KOPT-K1 (cell line): ENCODE data around the gene ADGRV1.
"Not testable (repeated sequence)": the region's sequence is repeated elsewhere in the genome, so short reads cannot be mapped to it uniquely, and the experiment has no call there.

Experiments used
- H3K27ac ChIP-seq: fragments of 200-600 bp; sonication (generic); 2 replicates; pipeline ENCODE4 v1.5.1; 2016; ENCODE audit warnings: antibody characterized with exemption, mild to moderate bottlenecking, low read depth, low read length; ENCODE audit not compliant: poor library complexity, severe bottlenecking
- H3K36me3 ChIP-seq: fragments of 200-600 bp; sonication (generic); 2 replicates; pipeline ENCODE4 v1.5.1; 2017; ENCODE audit warnings: antibody characterized with exemption, mild to moderate bottlenecking, low read length, moderate library complexity; ENCODE audit not compliant: insufficient read depth
- H3K9me3 ChIP-seq: fragments of 200-600 bp; sonication (generic); 2 replicates; pipeline ENCODE4 v1.5.1; 2017; ENCODE audit warnings: antibody characterized with exemption, low read length, mild to moderate bottlenecking; ENCODE audit not compliant: insufficient read depth, poor library complexity, severe bottlenecking

The ADGRV1 gene

GRCh38 chr5:90996089-90996488 is 437.5 kb downstream of the ADGRV1 start:
- H3K9me3 ChIP-seq, result no peaks in the 10 kb centered on the region
- no peak overlapping the region for H3K27ac ChIP-seq
- H3K36me3 ChIP-seq, result no peaks in the 10 kb centered on the region

GRCh38 chr5:90997082-90997481 is 438.5 kb downstream of the ADGRV1 start:
- H3K27ac ChIP-seq, result no peak overlapping the region
- H3K9me3 ChIP-seq, result no peaks in the 10 kb centered on the region

GRCh38 chr5:91000743-91001142 is 442.1 kb downstream of the ADGRV1 start:
- no peak overlapping the region for H3K27ac ChIP-seq
- H3K36me3 ChIP-seq, result no peaks in the 10 kb centered on the region
- H3K9me3 ChIP-seq, result no peaks in the 10 kb centered on the region

More at GRCh38 chr5:90997082-90997481, 438.5 kb downstream of the ADGRV1 start:
- no peaks in the 10 kb centered on the region for H3K36me3 ChIP-seq

GRCh38 chr5:91006713-91007112 is 448.1 kb downstream of the ADGRV1 start:
- no peaks in the 10 kb centered on the region for H3K36me3 ChIP-seq
- no peak overlapping the region for H3K27ac ChIP-seq
- H3K9me3 ChIP-seq, result no peaks in the 10 kb centered on the region

- Histone ChIP-seq H3K9me3 (no peaks in the 10 kb centered on the region), H3K36me3 (no peaks in the 10 kb centered on the region), H3K27ac (no peak overlapping the region)
Measured at GRCh38 chr5:91007251-91007650, 448.7 kb downstream of the ADGRV1 start.

GRCh38 chr5:91007780-91008402 is 449.3 kb downstream of the ADGRV1 start:
- no peaks in the 10 kb centered on the region for H3K9me3 ChIP-seq

GRCh38 chr5:91010090-91010489 is 451.5 kb downstream of the ADGRV1 start:
- H3K9me3 ChIP-seq, result no peaks in the 10 kb centered on the region
- H3K27ac ChIP-seq, result no peak overlapping the region
- H3K36me3 ChIP-seq, result no peaks in the 10 kb centered on the region

More at GRCh38 chr5:91007780-91008402, 449.3 kb downstream of the ADGRV1 start:
- no peak overlapping the region for H3K27ac ChIP-seq
- no peaks in the 10 kb centered on the region for H3K36me3 ChIP-seq

GRCh38 chr5:91011029-91011428 is 452.4 kb downstream of the ADGRV1 start:
- Histone ChIP-seq H3K36me3 (no peaks in the 10 kb centered on the region), H3K27ac (no peak overlapping the region)

GRCh38 chr5:91012867-91013266 is 454.3 kb downstream of the ADGRV1 start:
- H3K9me3 ChIP-seq, H3K36me3 ChIP-seq, H3K27ac ChIP-seq: not testable (repeated sequence)

More at GRCh38 chr5:91011029-91011428, 452.4 kb downstream of the ADGRV1 start:
- H3K9me3 ChIP-seq, result no peaks in the 10 kb centered on the region

- no peak overlapping the region for H3K27ac ChIP-seq
- H3K9me3 ChIP-seq, result no peaks in the 10 kb centered on the region
- H3K36me3 ChIP-seq, result no peaks in the 10 kb centered on the region
Measured at GRCh38 chr5:91016322-91016721, 457.7 kb downstream of the ADGRV1 start.

GRCh38 chr5:91016954-91017700 is 458.5 kb downstream of the ADGRV1 start:
- H3K27ac ChIP-seq, result no peak overlapping the region

GRCh38 chr5:91018200-91018599 is 459.6 kb downstream of the ADGRV1 start:
- no peak overlapping the region for H3K27ac ChIP-seq
- no peaks in the 10 kb centered on the region for H3K9me3 ChIP-seq
- H3K36me3 ChIP-seq, result no peaks in the 10 kb centered on the region

More at GRCh38 chr5:91016954-91017700, 458.5 kb downstream of the ADGRV1 start:
- Histone ChIP-seq H3K36me3 (no peaks in the 10 kb centered on the region), H3K9me3 (no peaks in the 10 kb centered on the region)

GRCh38 chr5:91018712-91019371 is 460.2 kb downstream of the ADGRV1 start:
- no peaks in the 10 kb centered on the region for H3K36me3 ChIP-seq
- H3K9me3 ChIP-seq, result no peaks in the 10 kb centered on the region
- no peak overlapping the region for H3K27ac ChIP-seq

GRCh38 chr5:91020065-91020800 is 461.6 kb downstream of the ADGRV1 start:
- H3K9me3 ChIP-seq, result no peaks in the 10 kb centered on the region
- H3K27ac ChIP-seq, result no peak overlapping the region
- no peaks in the 10 kb centered on the region for H3K36me3 ChIP-seq

GRCh38 chr5:91022518-91022917 is 463.9 kb downstream of the ADGRV1 start:
- H3K27ac ChIP-seq, result no peak overlapping the region
- no peaks in the 10 kb centered on the region for H3K36me3 ChIP-seq
- no peaks in the 10 kb centered on the region for H3K9me3 ChIP-seq
